NCI-H187 treated with DMSO at 0.1 percent for 48 hours (cell line): Measurements from ENCODE around the gene SBF2.
"Not testable (repeated sequence)": the region's sequence is repeated elsewhere in the genome, so short reads cannot be mapped to it uniquely, and the experiment has no call there.

Source experiments
- DNase-seq: peaks from one replicate; lab custom pipeline; 2025; lab: John Stamatoyannopoulos, UW

The SBF2 gene

DNA sequence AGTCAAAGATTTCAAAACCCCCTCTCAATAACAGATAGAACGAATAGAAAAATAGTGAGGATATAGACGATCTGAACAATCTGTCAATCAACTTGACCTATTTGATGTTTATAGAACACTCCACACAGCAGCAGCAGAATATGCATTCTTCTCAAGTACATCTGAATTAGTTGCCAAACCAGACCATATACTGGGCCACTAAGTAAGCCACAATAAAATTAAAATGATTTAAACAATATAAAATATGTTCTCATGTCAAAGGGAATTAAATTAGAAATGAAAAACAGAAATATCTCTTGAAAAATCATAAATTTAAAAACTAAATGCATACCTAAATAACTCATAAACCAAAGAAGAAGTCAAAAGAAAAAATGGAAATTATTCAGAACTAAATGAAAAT lies 229.2 kb downstream of the SBF2 start:
- DNase-seq, result no peak

DNA sequence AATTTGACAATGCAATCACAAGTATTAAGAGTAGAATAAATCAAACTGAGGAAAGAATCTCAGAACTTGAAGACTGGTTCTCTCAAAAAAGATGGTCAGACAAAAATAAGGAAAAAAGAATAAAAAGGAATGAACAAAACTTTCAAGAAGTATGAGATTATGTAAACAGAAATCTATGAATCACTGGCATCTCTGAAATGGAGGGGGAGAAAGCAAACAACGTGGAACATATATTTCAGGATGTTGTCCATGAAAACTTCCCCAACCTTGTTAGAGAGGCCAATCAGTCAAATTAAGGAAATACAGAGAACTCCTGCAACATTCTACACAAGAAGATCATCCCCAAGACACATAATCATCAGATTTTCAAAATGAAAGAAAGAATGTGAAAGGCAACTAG lies 235.7 kb downstream of the SBF2 start:
- DNase-seq, result no peak

DNA sequence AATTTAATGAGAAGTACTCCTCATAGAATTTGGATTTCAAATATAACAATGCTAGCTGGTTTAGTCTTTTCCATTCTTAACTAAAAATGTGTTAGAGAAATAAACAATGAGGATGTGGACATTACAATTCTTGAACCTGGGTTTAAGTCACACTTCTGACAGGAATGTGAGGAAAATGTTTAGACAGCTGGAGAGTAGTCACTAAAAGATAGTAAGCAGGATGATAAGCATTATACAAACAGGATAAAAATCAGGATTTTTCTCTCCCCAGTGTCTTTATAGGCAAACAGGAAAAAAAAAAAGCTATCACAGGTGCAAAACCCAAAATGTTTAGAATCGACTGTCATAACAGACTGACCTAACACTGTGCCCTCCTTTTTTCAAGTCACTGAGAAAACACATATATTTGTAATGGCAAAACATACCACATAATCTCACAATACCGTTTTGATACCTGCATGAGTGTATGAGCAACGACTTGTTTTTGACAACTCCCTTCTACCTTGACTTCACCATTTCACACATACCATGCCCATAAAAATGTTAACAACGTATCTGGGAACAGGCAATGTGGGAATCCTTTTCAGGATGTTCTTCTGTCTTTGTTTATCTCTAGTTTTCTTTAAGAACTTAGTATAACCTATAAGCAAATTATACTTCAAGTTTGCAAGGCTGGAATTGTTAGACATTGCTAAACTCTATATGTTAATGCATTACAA lies 242.0 kb downstream of the SBF2 start:
- no peak for DNase-seq

DNA sequence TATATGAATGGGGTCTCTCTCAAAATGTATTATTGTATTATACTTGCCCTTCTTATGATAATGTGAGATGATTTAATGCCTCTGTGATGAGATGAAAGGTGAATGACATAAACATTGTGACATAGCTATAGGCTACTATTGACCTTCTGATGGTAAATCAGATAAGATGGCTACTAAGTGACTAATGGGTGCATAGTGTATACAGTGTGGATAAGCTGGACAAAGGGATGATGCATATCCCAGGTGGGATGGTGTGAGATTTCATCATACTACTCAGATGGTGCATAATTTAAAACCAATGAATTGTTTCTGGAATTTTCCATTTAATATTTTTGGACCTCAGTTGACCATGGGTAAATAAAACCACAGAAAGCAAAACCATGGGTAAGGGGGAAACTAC lies 243.5 kb downstream of the SBF2 start:
- DNase-seq, result no peak

DNA sequence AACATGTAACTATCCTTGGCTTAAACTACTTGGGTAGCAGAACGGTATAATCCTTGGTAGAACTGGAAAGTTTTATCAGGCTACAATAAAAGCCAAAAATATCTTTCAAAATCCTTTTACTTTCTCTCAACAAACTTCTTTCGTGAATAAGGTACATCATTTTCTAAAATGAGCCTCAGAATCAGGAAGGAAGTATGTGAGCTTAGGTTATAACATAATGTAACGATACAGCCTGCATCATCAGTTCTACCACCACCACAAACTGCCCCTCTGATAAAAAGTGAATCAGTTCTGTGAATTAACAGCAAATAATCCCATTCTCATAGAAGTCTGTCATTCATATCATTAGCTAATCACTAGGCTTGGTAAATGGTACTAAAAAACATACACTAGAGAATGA lies 244.3 kb downstream of the SBF2 start:
- no peak for DNase-seq

DNA sequence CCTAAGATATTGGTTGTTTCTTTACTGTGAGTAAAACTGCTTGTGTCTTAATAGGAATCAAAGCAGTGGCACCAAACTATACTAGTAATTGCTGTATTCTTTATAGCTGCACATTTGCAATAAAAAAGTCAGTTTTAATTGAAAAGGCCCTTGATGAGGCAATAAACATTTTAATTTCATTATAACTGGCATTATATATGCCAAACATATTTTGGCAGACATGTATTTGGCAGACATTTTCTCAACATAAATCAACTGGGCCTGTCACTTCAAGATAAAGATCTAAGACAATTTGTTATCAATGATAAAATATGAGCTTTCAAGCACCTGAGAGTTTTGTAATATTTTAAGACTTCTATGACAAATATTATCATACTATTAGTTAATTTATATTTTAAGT lies 245.7 kb downstream of the SBF2 start:
- DNase-seq, result no peak

DNA sequence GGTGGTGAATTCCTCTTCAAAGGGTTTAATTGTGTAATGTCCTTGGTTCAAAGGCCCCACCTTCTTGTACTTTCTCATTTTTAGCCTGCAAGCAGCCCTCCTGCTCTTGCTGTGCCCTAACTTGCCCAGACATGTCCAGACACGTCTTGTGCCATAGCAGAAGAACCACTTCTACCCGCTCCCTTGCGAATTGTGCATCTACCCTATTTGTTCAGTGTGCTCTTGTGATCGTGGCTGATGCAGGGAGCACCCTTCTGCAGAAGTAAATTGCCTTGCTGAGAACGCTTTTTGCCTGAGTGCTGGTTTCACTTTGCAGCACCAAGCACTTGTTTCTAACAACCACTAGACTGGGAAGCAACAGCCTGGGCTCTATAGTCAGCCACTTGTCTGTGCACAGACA lies 249.4 kb downstream of the SBF2 start:
- DNase-seq, result no peak

DNA sequence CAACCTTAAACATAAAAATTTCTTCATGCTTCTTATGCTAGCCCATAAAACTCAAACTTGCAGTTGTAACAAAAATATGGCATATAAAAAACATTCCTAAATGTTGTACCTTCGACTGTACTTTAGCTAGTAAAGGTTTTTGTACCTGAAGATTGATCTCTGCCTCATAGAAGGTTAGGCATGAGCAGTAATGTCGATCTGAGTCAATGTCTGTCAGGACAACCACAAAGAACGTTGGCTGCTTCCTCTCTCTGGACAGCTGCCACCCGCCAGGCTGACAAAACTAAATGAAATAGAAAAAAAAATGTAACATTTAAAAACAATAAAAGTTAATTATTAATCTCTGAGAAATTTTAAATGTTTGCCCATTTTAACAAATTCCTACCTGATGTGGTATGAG lies 251.3 kb downstream of the SBF2 start:
- no peak for DNase-seq

DNA sequence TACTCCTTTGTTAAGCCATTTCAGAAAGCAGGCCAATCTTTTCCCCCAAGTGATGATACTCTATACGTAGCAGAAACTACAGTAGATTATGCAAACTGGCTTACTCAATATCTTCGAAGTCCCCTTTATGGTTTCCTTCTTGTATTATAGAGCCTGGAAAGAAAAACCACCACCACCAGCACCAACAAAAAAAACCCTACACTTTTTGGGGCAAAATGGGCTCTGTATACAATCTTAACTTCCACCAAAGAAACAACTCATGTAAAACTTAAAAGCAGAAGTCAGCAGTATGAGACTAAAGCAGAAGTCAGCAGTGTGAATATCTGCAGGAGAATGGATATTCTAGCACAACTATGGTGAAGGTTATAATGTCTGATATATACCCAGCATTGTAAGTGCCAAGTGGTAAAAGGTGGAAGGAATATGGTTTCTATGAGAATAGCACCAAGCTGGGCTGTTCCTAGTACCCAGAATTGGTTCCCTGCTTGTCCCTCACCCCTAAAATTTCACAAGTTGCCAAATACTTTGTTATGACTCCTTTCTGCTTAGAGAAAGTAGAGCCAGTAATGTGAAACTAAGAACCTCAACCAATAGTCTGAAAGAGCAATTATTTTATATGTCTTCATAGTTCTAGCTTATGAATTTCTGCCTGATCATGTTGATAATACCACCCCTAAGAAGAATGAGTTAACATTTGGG lies 252.1 kb downstream of the SBF2 start:
- DNase-seq, result no peak

DNA sequence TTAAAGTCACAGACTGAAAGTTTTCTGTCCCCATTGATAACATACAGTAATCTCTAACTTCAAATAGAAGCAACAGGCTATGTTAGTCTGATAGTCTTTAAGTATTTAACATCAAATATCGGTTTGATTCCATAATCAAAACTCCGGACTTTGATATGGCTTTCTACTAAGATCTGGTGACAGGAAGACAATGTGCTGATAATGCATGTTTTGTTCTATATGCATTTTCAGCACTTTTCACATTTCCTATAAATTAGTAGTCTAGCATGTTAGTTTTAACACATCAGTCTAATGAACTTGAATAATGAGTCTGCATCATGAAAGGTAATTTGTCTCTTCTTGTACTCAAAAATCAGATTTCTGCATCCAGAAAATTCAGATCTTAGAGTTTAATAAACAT lies 252.7 kb downstream of the SBF2 start:
- DNase-seq, result no peak

DNA sequence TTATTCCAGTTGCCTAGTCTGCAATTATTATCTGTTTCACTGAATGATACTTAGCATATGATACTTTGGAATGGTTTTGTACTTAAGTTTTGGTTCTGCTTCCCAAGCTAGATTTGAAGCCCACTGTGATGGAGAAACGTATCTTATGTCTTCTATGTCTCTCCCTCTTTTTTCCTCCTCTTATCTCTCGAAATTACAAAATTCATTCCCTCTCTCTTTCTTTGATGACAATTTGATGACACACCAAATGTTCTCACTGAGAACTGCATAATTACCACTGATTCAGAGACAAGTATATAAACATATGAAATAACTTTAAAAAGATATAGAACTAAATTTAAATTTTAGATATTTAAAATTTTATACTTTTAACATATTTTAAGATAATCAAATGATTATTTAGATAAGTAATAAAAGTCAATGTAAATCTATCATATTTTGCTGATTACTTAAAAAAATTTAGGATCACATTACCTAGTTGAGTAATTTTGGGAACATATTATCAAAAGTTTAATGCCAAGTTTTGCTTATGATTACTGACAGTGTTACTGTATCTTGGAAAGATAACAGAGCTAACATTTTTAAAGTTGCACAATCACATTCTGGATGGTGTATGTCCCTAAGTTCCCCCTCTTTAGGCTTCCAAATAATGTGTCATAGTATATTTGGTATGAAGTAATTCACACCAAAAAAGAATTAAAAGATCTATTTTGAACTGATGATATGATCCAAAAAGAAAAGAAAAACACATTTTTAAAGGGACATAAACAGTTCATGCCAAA lies 255.3 kb downstream of the SBF2 start:
- no peak for DNase-seq

DNA sequence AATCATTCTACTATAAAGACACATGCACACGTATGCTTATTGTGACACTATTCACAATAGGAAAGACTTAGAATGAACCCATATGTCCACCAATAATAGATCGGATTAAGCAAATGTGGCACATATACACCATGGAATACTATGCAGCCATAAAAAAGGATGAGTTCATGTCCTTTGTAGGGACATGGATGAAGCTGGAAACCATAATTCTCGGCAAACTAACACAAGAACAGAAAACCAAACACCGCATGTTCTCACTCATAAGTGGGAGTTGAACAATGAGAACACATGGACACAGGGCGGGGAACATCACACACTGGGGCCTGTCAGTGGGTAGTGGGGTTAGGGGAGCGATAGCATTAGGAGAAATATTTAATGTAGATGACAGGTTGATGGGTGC lies 258.1 kb downstream of the SBF2 start:
- not testable (repeated sequence) for DNase-seq

DNA sequence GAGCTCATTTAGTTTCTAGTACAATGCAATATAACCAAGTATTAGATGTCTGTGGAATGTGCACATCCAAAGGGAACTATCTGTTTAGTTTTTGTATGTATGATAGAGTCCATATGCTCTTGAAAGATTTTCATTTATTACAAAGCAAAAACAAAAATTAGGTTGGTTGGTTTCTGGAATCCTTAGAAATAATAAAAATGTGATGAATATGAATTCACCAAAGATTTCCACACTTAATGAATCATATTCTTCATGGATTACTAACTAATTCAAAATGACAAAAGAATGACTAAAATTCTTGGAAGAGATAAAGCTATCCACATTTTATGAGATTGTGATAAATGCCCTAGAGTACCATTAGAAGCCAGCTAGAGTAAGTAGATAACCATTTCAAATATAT lies 261.1 kb downstream of the SBF2 start:
- DNase-seq, result no peak

DNA sequence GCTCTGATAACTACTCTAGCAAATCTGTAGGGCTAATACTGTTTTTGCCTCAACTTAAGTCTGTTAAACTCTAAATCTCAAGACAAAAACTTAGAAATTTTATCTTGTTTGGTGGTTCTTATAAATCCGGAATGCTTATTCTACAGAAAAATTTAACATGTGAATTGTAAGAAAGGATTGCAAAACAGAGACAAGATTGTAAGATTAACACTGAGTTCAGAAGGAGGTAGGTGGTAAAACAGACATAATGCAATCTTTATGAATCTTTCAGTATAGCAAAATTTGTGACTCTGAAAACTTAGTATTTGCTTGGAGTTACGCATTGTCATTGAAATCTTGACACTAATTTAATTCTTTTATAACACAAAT lies 263.9 kb downstream of the SBF2 start:
- no peak for DNase-seq

DNA sequence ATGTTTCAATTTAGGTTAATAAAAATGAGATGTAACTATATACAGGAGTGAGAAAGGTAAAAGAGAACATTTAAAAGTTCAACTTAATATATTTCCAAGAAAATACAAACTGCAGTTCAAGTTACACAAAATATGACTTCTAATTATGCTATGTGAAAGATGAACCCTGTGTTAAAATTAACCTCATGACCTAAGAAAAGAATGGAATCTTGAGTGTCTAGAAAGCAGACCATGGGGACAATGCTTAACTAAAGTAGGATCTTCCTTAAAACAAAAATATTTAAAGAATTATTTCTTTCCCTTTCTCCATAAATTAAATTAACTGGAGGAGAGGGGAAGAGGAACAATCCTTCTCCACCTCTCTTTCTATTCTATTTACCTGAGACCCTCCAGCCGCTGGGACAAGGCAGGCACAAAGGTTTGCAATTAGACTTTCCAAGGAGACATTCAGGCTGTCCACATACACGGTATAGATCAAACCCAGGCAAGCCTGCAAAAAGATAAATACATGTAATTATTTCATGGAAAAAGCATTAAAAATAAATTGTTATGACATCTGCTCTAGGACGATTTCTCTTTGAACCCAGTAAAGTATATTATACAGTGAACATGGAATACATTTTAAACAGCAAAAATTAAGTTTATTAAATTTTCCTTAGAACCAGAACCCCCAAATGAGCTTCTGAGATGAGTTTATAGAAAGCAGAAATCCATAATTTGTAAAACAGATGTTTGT lies 264.5 kb downstream of the SBF2 start:
- DNase-seq, result no peak

DNA sequence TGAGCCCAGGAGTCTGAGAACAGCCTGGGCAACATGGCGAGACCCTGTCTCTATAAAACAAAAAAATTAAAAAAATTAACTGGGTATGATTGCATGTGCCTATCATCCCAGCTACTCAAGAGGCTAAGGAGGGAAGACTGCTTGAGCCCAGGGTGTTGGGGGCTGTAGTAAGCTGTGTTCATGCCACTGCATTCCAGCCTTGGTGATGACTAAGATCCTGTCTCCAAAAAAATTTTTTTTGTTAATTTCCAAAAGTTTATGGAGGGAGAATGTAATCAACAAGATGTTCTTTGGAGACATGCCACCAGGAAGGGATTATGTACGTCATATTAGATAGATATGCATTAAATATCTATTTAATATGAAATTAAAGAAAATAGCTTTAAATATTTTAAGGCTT lies 267.5 kb downstream of the SBF2 start:
- no peak for DNase-seq

DNA sequence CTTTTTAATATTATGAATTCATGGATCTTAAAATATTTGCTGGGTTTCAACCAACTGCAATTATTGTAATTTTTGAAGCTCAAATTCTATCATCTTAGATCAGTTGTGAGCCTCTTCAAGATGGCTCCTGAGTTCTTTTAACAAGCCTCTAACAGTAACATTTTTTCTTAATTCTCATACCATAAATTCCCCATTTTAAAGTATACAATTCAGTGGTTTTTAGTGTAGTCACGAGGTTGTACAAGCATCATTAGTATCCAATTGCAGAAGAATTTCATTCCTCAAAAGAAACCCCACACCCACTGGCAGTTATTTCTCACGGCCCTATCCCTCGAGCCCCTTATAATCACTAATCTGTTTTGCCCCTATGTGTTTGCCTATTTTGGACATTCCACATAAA lies 270.8 kb downstream of the SBF2 start:
- no peak for DNase-seq

DNA sequence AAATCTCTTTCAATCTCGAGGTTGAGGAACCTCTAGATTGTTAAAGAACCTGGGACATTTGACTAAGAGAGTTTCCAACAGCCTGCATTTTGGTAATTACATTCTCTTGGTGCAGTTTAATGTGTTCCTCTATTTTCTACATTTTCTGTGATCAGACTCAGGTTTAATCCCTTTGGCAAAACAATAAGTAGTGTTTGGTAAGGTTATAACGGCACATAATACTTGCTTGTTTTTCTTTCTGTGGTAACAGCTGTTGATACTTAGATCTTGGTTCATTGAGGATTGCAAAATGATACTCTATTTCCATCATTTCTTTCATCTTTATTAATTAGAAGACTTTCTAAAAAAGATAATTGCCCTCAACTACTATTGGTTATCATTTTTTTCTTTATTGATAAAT lies 271.3 kb downstream of the SBF2 start:
- DNase-seq, result no peak

DNA sequence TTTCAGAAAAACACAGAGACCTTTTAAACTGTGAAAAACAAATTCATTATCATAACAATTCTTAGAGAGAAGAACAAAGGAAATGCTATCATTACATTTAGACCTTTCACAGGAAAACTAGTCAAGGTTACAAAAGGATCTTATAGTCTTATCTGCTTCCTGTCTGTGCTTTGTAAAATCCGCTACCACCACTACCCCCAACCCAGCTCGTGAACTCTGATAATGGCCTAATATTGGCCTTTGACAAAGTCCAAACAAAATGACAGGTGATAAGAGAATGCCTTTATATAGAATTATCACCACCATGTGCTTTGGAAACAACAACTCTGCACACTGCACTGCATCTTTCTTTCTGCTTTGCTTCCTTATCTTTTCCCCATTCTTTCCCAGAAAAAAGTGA lies 272.5 kb downstream of the SBF2 start:
- DNase-seq, result no peak

DNA sequence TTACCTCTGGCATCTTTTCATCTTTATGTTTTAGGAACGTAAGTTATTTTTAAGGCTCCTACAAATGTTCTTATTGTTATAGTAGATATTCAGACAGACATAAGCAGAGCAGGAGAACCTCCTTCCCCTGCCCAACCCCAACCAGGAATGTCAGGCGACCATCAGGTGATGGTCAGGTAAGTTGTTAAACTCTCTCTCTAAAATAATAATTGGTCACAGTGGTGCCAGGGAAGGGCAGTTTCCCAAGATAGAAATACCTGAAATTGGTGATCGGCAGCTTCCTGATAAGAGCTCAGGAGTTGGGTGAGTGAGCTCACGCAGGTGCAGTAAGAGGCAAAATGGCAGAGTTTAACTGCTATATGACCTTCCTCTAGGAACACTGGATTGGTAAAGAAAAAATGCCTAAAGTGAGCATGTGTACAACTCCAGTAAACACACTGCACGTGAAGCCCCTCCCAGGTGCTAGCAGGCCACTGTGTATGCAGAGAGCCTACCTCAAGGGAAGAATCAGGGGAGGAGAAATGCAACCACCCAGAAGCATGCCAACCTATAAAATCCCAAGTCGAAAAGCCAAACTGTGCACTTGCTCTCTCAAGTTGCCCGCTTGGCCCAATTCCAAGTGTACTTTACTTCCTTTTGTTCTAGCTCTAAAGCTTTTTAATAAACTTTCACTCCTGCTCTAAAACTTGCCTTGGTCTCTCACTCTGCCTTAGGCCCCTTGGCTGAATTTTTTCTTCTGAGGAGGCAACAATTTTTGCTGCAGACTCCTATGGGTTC lies 273.9 kb downstream of the SBF2 start:
- no peak for DNase-seq

DNA sequence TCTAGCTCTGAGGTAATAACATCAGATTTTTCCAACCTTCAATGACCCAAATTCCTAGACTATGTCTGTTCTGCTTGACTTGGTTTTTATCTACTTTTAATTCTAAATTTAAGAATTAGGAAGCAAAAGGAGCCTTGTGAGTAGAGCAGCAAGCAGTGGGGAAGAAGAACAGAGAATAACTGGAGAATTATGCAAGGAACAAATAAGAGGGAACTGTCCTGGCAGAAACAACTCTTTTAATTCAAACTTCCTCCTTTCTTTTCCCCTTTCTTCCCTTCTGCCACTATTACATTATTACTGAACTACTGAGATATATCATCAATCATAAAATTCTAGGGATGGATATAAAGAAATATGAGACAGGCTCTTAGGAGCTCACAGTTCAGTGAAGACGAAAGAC lies 276.1 kb downstream of the SBF2 start:
- no peak for DNase-seq

DNA sequence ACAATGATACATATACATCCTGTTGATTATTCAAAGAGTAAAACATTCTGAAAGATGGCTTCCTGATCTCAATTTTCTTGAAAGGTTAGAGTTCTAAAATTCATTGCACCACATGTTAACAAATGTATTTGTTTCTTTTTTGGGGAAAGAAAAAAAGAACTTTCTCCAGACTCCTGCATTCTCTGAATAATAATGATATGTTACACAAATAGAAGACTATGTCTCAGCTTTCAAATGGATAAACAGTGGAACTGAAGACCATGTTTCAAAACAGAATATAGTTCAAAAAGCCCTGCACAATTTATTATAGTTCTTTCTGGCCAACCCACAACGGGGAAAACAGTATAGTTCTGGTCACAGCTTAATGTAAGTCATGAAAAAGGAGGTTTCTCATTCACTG lies 277.0 kb downstream of the SBF2 start:
- no peak for DNase-seq
